WTC11 (cell line): ENCODE results near the gene NOP56. TPM values are rescaled to one million over a fixed set of nuclear protein-coding genes. Genes with fewer than 3 reads are reported as not detected.

Experiments
- ATAC-seq: fragments of 200-7000 bp; cut with Tn5 transposase; 2 replicates; pipeline ENCODE4 v1.10.0; 2021; ENCODE audit warnings: mild to moderate bottlenecking, moderate library complexity
- CTCF ChIA-PET: fragments of 300-600 bp; sonication (Branson Sonifier 250); formaldehyde crosslinking; loops from one replicate; lab custom pipeline; 2021; ENCODE audit warnings: antibody characterized with exemption; lab: Charles Lee
- POLR2A ChIA-PET: fragments of 350-600 bp; sonication (Branson Sonifier 250); formaldehyde crosslinking; loops from one replicate; lab custom pipeline; 2021; ENCODE audit warnings: antibody characterized with exemption; lab: Charles Lee
- DNase-seq: peaks from one replicate; pipeline ENCODE4 v3.0.0; 2021; ENCODE audit warnings: low spot score
- H3K27ac Mint-ChIP-seq: 2 replicates; pipeline ENCODE4 v1.8.0; 2021; ENCODE audit warnings: mixed read lengths
- H3K27me3 Mint-ChIP-seq: 2 replicates; pipeline ENCODE4 v1.8.0; 2021; ENCODE audit warnings: low read depth, mild to moderate bottlenecking, moderate library complexity, mixed read lengths
- H3K36me3 Mint-ChIP-seq: 2 replicates; pipeline ENCODE4 v1.8.0; 2021; ENCODE audit warnings: mixed read lengths
- H3K4me1 Mint-ChIP-seq: 2 replicates; pipeline ENCODE4 v1.8.0; 2022; ENCODE audit warnings: mixed read lengths
- H3K4me3 Mint-ChIP-seq: 2 replicates; pipeline ENCODE4 v1.8.0; 2021; ENCODE audit warnings: mild to moderate bottlenecking, moderate library complexity, mixed read lengths
- H3K9me3 Mint-ChIP-seq: 2 replicates; pipeline ENCODE4 v1.8.0; 2021; ENCODE audit warnings: mixed read lengths
- ARID4B ChIP-seq: sonication (generic); formaldehyde crosslinking; IDR thresholded peaks from 2 replicates; pipeline ENCODE4 v1.8.0; 2023; ENCODE audit warnings: missing genetic modification reagents, mild to moderate bottlenecking, borderline replicate concordance
- ATF1 ChIP-seq: sonication (generic); formaldehyde crosslinking; IDR thresholded peaks from 2 replicates; pipeline ENCODE4 v1.8.1; 2023; ENCODE audit warnings: mild to moderate bottlenecking, moderate library complexity, missing genetic modification reagents
- CDX4 ChIP-seq: fragments of 250-450 bp; sonication (Bioruptor Pico); IDR thresholded peaks from 2 replicates; pipeline ENCODE4 v1.9.0; 2021; ENCODE audit warnings: moderate library complexity, mild to moderate bottlenecking, inconsistent platforms, borderline replicate concordance
- CREB1 ChIP-seq: sonication (generic); formaldehyde crosslinking; IDR thresholded peaks from 2 replicates; pipeline ENCODE4 v1.8.0; 2023; ENCODE audit warnings: mild to moderate bottlenecking, missing genetic modification reagents
- ERG ChIP-seq: fragments of 250-450 bp; sonication (Bioruptor Pico); IDR thresholded peaks from 2 replicates; pipeline ENCODE4 v1.8.0; 2021; ENCODE audit warnings: mild to moderate bottlenecking
- GTF2I ChIP-seq: fragments of 250-450 bp; sonication (Bioruptor Pico); conservative IDR thresholded peaks from 2 replicates; pipeline ENCODE4 v1.4.0; 2021; ENCODE audit warnings: mild to moderate bottlenecking
- HMGA2 ChIP-seq: fragments of 250-450 bp; sonication (Bioruptor Pico); IDR thresholded peaks from 2 replicates; pipeline ENCODE4 v1.4.0; 2021; ENCODE audit warnings: mild to moderate bottlenecking, moderate library complexity
- HMGXB4 ChIP-seq: sonication (generic); formaldehyde crosslinking; IDR thresholded peaks from 2 replicates; pipeline ENCODE4 v1.8.1; 2023; ENCODE audit warnings: mild to moderate bottlenecking, moderate library complexity, missing genetic modification reagents
- IRF2 ChIP-seq: sonication (generic); formaldehyde crosslinking; IDR thresholded peaks from 2 replicates; pipeline ENCODE4 v1.8.0; 2022; ENCODE audit warnings: low read depth, missing genetic modification reagents, borderline replicate concordance
- MYBL2 ChIP-seq: sonication (generic); formaldehyde crosslinking; IDR thresholded peaks from 2 replicates; pipeline ENCODE4 v1.8.1; 2023; ENCODE audit warnings: mild to moderate bottlenecking, moderate library complexity, missing genetic modification reagents
- SMAD4 ChIP-seq: sonication (generic); formaldehyde crosslinking; IDR thresholded peaks from 2 replicates; pipeline ENCODE4 v1.8.0; 2022; ENCODE audit warnings: mild to moderate bottlenecking, missing genetic modification reagents
- TEAD1 ChIP-seq: sonication (generic); formaldehyde crosslinking; IDR thresholded peaks from 2 replicates; pipeline ENCODE4 v1.8.0; 2022; ENCODE audit warnings: mild to moderate bottlenecking, missing genetic modification reagents
- TP53 ChIP-seq: sonication (generic); formaldehyde crosslinking; IDR thresholded peaks from 2 replicates; pipeline ENCODE4 v1.8.1; 2023; ENCODE audit warnings: mild to moderate bottlenecking, missing genetic modification reagents
- USF1 ChIP-seq: sonication (generic); formaldehyde crosslinking; IDR thresholded peaks from 2 replicates; pipeline ENCODE4 v1.8.0; 2022; ENCODE audit warnings: mild to moderate bottlenecking, missing genetic modification reagents
- USF2 ChIP-seq: sonication (generic); formaldehyde crosslinking; IDR thresholded peaks from 2 replicates; pipeline ENCODE4 v1.8.1; 2023; ENCODE audit warnings: mild to moderate bottlenecking, missing genetic modification reagents, moderate library complexity
- ZBTB21 ChIP-seq: sonication (generic); formaldehyde crosslinking; IDR thresholded peaks from 2 replicates; pipeline ENCODE4 v1.8.1; 2023; ENCODE audit warnings: mild to moderate bottlenecking, missing genetic modification reagents, borderline replicate concordance
- ZMAT4 ChIP-seq: fragments of 250-450 bp; sonication (Bioruptor Pico); IDR thresholded peaks from 2 replicates; pipeline ENCODE4 v1.9.0; 2021; ENCODE audit warnings: mild to moderate bottlenecking
- total RNA-seq: library from RNA; stranded (reverse); gene quantifications from 3 replicates; pipeline ENCODE4 v1.2.3, GENCODE V29; 2021

Gene NOP56
- total RNA-seq, 1 experiment from 2014 or later, result 634 TPM

- peak; percentile 82 for TF ChIP-seq HMGXB4 (CRISPR knock-in tag)
- no peak for TF ChIP-seq GTF2I (CRISPR knock-in tag)
- no peak for TF ChIP-seq ERG
- peak; percentile 47 for TF ChIP-seq TEAD1 (CRISPR knock-in tag)
- TF ChIP-seq ATF1 (CRISPR knock-in tag), result 0 out of 2 replicates have a peak, but pooled peaks have one; percentile 13
- TF ChIP-seq HMGA2 (CRISPR knock-in tag), result no peak
- TF ChIP-seq TP53, result no peak; the same call in 1 of the 2 replicates
- peak; percentile 85 for TF ChIP-seq MYBL2 (CRISPR knock-in tag)
- no peak for TF ChIP-seq CDX4 (CRISPR knock-in tag)
- no peak for TF ChIP-seq ARID4B (CRISPR knock-in tag)
- TF ChIP-seq CREB1, result no peak
- no peak for TF ChIP-seq ZBTB21
- peak; percentile 80 for TF ChIP-seq USF1 (CRISPR knock-in tag)
- no peak for TF ChIP-seq IRF2 (CRISPR knock-in tag)
- no peak for TF ChIP-seq ZMAT4 (CRISPR knock-in tag)
Measured at GRCh38 chr20:2651772-2652723, at the start of gene NOP56 (continued).

GRCh38 chr20:2602746-2603145 lies 49.7 kb upstream of the NOP56 start:
- Mint-ChIP-seq H3K4me3 (no peak overlapping the region), H3K9me3 (peaks cover 33% of the 10 kb centered on the region), H3K4me1 (peaks cover 6% of the 10 kb centered on the region), H3K27me3 (peaks cover 7% of the 10 kb centered on the region), H3K27ac (no peak overlapping the region), H3K36me3 (peaks cover 15% of the 10 kb centered on the region)
- TF ChIP-seq SMAD4 (no peak), USF2 (CRISPR knock-in tag) (peak; percentile 72)
- DNase-seq, result no peak
- POLR2A ChIA-PET, result no interaction called here
- no peak for ATAC-seq
- CTCF ChIA-PET, result no interaction called here
